ENCODE results near the gene SCG5. TPM values are rescaled to one million over a fixed set of nuclear protein-coding genes. Genes with fewer than 3 reads are reported as not detected.

The SCG5 gene
- total RNA-seq, 4 donors from 2014 or later, result 2.7 to 11.8 (median 8.3) TPM

DNA sequence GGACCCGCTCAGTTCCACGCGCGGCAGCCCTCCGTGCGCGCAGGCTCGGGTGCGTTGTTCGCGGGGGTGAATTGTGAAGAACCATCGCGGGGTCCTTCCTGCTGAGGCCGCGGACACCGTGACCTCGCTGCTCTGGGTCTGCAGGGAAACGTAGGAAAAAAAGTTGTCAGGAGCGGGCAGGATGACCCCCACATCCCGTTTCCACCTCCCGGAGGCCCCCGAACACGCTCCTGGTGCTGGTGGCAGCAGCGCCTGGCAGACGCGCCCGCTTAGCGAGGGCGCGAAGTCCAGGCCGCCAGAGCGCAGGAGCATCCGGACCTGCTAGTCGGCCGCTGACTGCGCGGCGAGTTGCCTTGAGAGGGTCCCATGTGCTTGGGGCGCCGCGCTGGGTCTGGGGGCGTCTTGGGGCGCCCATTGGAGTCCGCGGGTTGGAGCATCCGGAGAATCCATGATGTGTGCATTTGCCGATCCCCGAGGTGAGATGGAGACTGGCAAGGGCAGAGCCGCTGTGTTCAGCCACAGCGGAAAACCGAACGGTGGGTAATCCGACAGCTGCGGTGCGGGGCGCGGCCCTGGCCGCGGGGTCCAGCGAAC is 76.8 kb downstream of the SCG5 start:
- Histone ChIP-seq H3K4me1 (peaks cover 15 to 25% of the 10 kb centered on the region in 2 donors), H3K27me3 (peaks cover 16% of the 10 kb centered on the region), H3K27ac (no peak overlapping the region), H3K9me3 (no peaks in the 10 kb centered on the region), H3K4me3 (replicated peaks in 1 of 3) (peak overlapping the region in 1 of 3 donors; percentile 33), H3K36me3 (no peaks in the 10 kb centered on the region)
- TF ChIP-seq POLR2A (IDR thresholded peaks at IDR 0.05), result no peak
- TF ChIP-seq CTCF (IDR thresholded peaks at IDR 0.05), result no peak
- peak in 1 of 2 donors; percentile 4 for DNase-seq
- intact Hi-C loops (cut with DNase I), result no loop called here
- 0 to 4% methylated on average over 7 to 17 of the region's 60 CpGs for whole genome bisulfite sequencing, 2 donors

DNA sequence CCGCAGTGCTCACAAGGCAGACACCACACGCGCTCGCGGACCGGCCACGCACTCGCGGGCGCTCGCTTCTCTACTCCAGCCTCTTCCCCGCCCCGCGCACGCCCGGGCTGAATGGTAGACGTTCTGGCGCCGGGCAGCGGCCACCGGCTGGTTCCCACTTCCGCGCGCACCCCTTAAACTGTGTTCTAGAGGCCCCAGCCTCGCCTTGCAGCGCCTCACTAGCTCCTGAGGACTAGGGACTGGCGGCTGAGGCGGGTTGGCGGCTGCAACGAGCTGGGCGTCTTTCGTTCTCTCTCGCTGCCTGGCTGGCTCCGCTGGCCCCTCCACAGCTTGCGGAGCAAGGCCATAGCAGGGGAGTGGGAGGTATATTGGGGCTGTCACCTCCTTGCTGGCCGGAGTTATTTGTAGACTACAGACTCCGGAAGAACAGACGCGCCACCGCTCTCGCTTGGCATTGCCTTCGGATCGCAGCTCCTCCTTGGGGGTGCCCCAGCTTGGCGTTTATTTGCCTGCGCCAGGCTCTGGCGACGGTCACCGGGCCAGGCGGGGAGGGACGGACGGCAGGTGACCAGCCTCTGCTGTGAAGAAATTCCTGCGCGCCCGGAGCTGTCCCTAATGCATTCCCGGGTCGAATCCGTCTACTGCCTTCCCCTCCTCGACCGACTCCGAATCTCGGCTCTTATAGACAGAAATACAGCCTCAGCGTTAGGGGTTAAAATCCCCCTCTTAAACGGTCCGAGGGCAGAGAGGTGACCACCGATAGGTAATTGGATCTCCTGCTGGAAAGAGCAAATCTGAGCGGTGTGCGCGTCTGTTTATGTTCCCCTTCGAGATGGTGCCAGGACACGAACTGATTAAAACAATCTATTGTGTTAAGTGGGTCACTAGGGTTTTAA is 77.6 kb downstream of the SCG5 start:
- H3K9me3 ChIP-seq, result no peaks in the 10 kb centered on the region
- no peak overlapping the region for H3K27ac ChIP-seq
- no peak for TF ChIP-seq POLR2A (IDR thresholded peaks at IDR 0.05)
- no peak for TF ChIP-seq CTCF (IDR thresholded peaks at IDR 0.05)
- peaks cover 16% of the 10 kb centered on the region for H3K27me3 ChIP-seq
- H3K4me1 ChIP-seq, result peaks cover 15 to 25% of the 10 kb centered on the region in 2 donors
- WGBS, 2 donors, result 5% methylated on average over 20 to 43 of the region's 70 CpGs
- peak overlapping the region in 1 of 3 donors; percentile 33 for H3K4me3 ChIP-seq (replicated peaks in 1 of 3)
- no peaks in the 10 kb centered on the region for H3K36me3 ChIP-seq
- intact Hi-C loops (cut with DNase I), result no loop called here
- peak; percentile 32 to 37 for DNase-seq

GRCh38 chr15:32721596-32721995 is 80.1 kb downstream of the SCG5 start:
- peaks cover 15 to 25% of the 10 kb centered on the region in 2 donors for H3K4me1 ChIP-seq
- no peaks in the 10 kb centered on the region for H3K36me3 ChIP-seq
- peaks cover 10% of the 10 kb centered on the region for H3K27me3 ChIP-seq
- no peak overlapping the region for H3K4me3 ChIP-seq (replicated peaks in 1 of 3)
- WGBS, 2 donors, result 88 to 91% methylated on average over 6 of the region's 6 CpGs
- H3K9me3 ChIP-seq, result no peaks in the 10 kb centered on the region
- no peak overlapping the region for H3K27ac ChIP-seq
- intact Hi-C loops (cut with DNase I), result no loop called here
- no peak for DNase-seq
- no peak for TF ChIP-seq POLR2A (IDR thresholded peaks at IDR 0.05)
- no peak for TF ChIP-seq CTCF (IDR thresholded peaks at IDR 0.05)

DNA sequence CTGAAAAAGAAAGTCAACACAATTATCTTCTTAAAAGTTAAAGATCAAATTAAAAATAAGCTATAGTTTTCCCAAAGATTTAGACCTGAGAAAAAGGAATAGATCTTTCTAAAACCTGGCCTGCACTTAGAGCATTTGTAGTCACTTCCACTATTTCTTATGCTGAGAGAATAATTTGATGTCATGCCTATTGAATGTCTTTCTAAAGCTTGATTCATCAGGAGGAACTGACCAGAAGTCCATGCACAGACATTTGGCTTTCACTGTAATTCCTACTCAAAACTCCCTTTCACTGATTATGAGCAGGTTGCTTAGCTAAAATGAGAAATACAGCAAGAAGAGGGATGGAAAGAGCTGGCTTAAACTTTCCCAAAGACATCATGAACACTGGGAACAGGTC is 80.6 kb downstream of the SCG5 start:
- no peak for DNase-seq
- Histone ChIP-seq H3K27ac (no peak overlapping the region), H3K9me3 (no peaks in the 10 kb centered on the region), H3K27me3 (peaks cover 9% of the 10 kb centered on the region), H3K36me3 (no peaks in the 10 kb centered on the region), H3K4me3 (replicated peaks in 1 of 3) (no peak overlapping the region), H3K4me1 (peaks cover 15 to 24% of the 10 kb centered on the region in 2 donors)
- TF ChIP-seq POLR2A (IDR thresholded peaks at IDR 0.05) (no peak), CTCF (IDR thresholded peaks at IDR 0.05) (no peak)
- intact Hi-C loops (cut with DNase I), result no loop called here

Data from thyroid gland (tissue), 4 donors.